H9 (cell line): ENCODE results near the gene ADTRP. TPM values are rescaled to one million over a fixed set of nuclear protein-coding genes. Genes with fewer than 3 reads are reported as not detected.
A peak's percentile ranks its signal among the peaks of the same experiment; 100 is the strongest.

Experiments
- DNase-seq: peaks from one replicate; pipeline ENCODE4 v3.0.0-alpha.2; 2017
- H2AFZ ChIP-seq: one replicate; pipeline ENCODE4 v1.6.1; 2013; ENCODE audit warnings: mild to moderate bottlenecking, low read length, control low read depth, moderate library complexity
- H2AK5ac ChIP-seq: 2 replicates; pipeline ENCODE4 v1.6.1; 2013; ENCODE audit warnings: low read length, control low read depth, mixed read lengths; ENCODE audit not compliant: insufficient read length
- H2BK120ac ChIP-seq: one replicate; pipeline ENCODE4 v1.6.1; 2013; ENCODE audit warnings: low read depth, mild to moderate bottlenecking, low read length, control low read depth, inconsistent platforms; ENCODE audit not compliant: poor library complexity, severe bottlenecking
- H2BK12ac ChIP-seq: 2 replicates; pipeline ENCODE4 v1.6.1; 2013; ENCODE audit warnings: low read length, control low read depth, mixed read lengths, low read depth; ENCODE audit not compliant: insufficient read length
- H2BK15ac ChIP-seq: 2 replicates; pipeline ENCODE4 v1.6.1; 2013; ENCODE audit warnings: low read depth, low read length, control low read depth
- H2BK20ac ChIP-seq: one replicate; pipeline ENCODE4 v1.6.1; 2013; ENCODE audit warnings: low read depth, mild to moderate bottlenecking, low read length, control low read depth, inconsistent platforms; ENCODE audit not compliant: poor library complexity, severe bottlenecking
- H2BK5ac ChIP-seq: 2 replicates; pipeline ENCODE4 v1.6.1; 2013; ENCODE audit warnings: low read length, control low read depth, mixed read lengths; ENCODE audit not compliant: insufficient read length
- H3K14ac ChIP-seq: 2 replicates; pipeline ENCODE4 v1.6.1; 2013; ENCODE audit warnings: low read length, control low read depth; ENCODE audit not compliant: insufficient read depth
- H3K18ac ChIP-seq: 2 replicates; pipeline ENCODE4 v1.6.1; 2013; ENCODE audit warnings: low read depth, mild to moderate bottlenecking, mixed read lengths, low read length, control low read depth; ENCODE audit not compliant: insufficient read length
- H3K23ac ChIP-seq: 2 replicates; pipeline ENCODE4 v1.6.1; 2013; ENCODE audit warnings: low read length, control low read depth, mixed read lengths, low read depth; ENCODE audit not compliant: insufficient read length
- H3K23me2 ChIP-seq: 2 replicates; pipeline ENCODE4 v1.6.1; 2013; ENCODE audit warnings: low read depth, mild to moderate bottlenecking, mixed read lengths, low read length, control low read depth; ENCODE audit not compliant: insufficient read length, poor library complexity, severe bottlenecking
- H3K27ac ChIP-seq: 2 replicates; pipeline ENCODE4 v1.5.1; 2013; ENCODE audit warnings: low read length, control low read depth, mixed read lengths, low read depth; ENCODE audit not compliant: insufficient read length
- H3K27me3 ChIP-seq: 2 replicates; pipeline ENCODE4 v1.6.1; 2013; ENCODE audit warnings: low read length, control low read depth, inconsistent platforms; ENCODE audit not compliant: insufficient read depth
- H3K4ac ChIP-seq: 2 replicates; pipeline ENCODE4 v1.6.1; 2013; ENCODE audit warnings: low read depth, mild to moderate bottlenecking, control low read depth, inconsistent platforms, low read length, moderate library complexity
- H3K4me1 ChIP-seq: 2 replicates; pipeline ENCODE4 v1.6.1; 2013; ENCODE audit warnings: low read length, control low read depth, inconsistent platforms; ENCODE audit not compliant: insufficient read depth
- H3K4me2 ChIP-seq: 2 replicates; pipeline ENCODE4 v1.6.1; 2013; ENCODE audit warnings: low read length, control low read depth, mixed read lengths; ENCODE audit not compliant: insufficient read length, insufficient read depth
- H3K56ac ChIP-seq: 2 replicates; pipeline ENCODE4 v1.6.1; 2013; ENCODE audit warnings: low read depth, mild to moderate bottlenecking, mixed read lengths, low read length, control low read depth; ENCODE audit not compliant: insufficient read length
- H3K79me1 ChIP-seq: 2 replicates; pipeline ENCODE4 v1.6.1; 2013; ENCODE audit warnings: low read depth, mild to moderate bottlenecking, moderate library complexity, low read length, control low read depth, inconsistent platforms; ENCODE audit not compliant: insufficient read depth, poor library complexity, severe bottlenecking
- H3K79me2 ChIP-seq: 2 replicates; pipeline ENCODE4 v1.6.1; 2013; ENCODE audit warnings: low read length, control low read depth, inconsistent platforms; ENCODE audit not compliant: insufficient read depth
- H3K9ac ChIP-seq: 2 replicates; pipeline ENCODE4 v1.6.1; 2013; ENCODE audit warnings: low read length, control low read depth, mixed read lengths; ENCODE audit not compliant: insufficient read length; ENCODE audit errors: extremely low read depth
- H3K9me3 ChIP-seq: one replicate; pipeline ENCODE4 v1.6.1; 2013; ENCODE audit warnings: low read depth, low read length, inconsistent platforms; ENCODE audit not compliant: control insufficient read depth
- H3T11ph ChIP-seq: one replicate; pipeline ENCODE4 v1.6.1; 2013; ENCODE audit warnings: mild to moderate bottlenecking, low read length, control low read depth, inconsistent platforms
- H4K20me1 ChIP-seq: one replicate; pipeline ENCODE4 v1.6.1; 2013; ENCODE audit not compliant: control insufficient read depth, insufficient read length, insufficient read depth
- H4K5ac ChIP-seq: 2 replicates; pipeline ENCODE4 v1.6.1; 2013; ENCODE audit warnings: low read depth, mild to moderate bottlenecking, mixed read lengths, low read length, control low read depth; ENCODE audit not compliant: insufficient read length
- H4K8ac ChIP-seq: replicated peaks from 2 replicates; pipeline ENCODE4 v1.6.1; 2013; ENCODE audit warnings: low read length, control low read depth, mixed read lengths, low read depth; ENCODE audit not compliant: insufficient read length
- H4K91ac ChIP-seq: 2 replicates; pipeline ENCODE4 v1.6.1; 2013; ENCODE audit warnings: low read depth, mild to moderate bottlenecking, moderate library complexity, mixed read lengths, low read length, control low read depth; ENCODE audit not compliant: insufficient read length
- H3K27ac Mint-ChIP-seq, 3 experiments: 2 replicates in 2 of 3; 3 replicates in 1 of 3; pipeline ENCODE4 v1.8.0; 2020 to 2021; ENCODE audit warnings: mixed read lengths in 3 of 3, mild to moderate bottlenecking in 1 of 3, moderate library complexity in 1 of 3
- H3K27me3 Mint-ChIP-seq: 2 replicates; pipeline ENCODE4 v1.8.0; 2021; ENCODE audit warnings: low read depth, mild to moderate bottlenecking, moderate library complexity, mixed read lengths
- H3K36me3 Mint-ChIP-seq, 3 experiments: 2 replicates in 2 of 3; 3 replicates in 1 of 3; pipeline ENCODE4 v1.8.0; 2020 to 2021; ENCODE audit warnings: low read depth in 3 of 3, mixed read lengths in 3 of 3; ENCODE audit not compliant: insufficient read depth in 1 of 3
- H3K4me1 Mint-ChIP-seq, 2 experiments: 2 replicates each; pipeline ENCODE4 v1.8.0; 2020; ENCODE audit warnings: mixed read lengths in 2 of 2
- H3K4me3 Mint-ChIP-seq, 2 experiments: 2 replicates in 1 of 2; 3 replicates in 1 of 2; pipeline ENCODE4 v1.8.0; 2020 to 2021; ENCODE audit warnings: mild to moderate bottlenecking in 2 of 2, mixed read lengths in 2 of 2, moderate library complexity in 1 of 2
- H3K9me3 Mint-ChIP-seq, 2 experiments: 2 replicates in 1 of 2; 3 replicates in 1 of 2; pipeline ENCODE4 v1.8.0; 2020; ENCODE audit warnings: mild to moderate bottlenecking in 2 of 2, mixed read lengths in 2 of 2, moderate library complexity in 1 of 2
- WGBS: extraction: QIAGEN DNeasy Blood & Tissue Kit; methylation state at CpG from one replicate; pipeline ENCODE4 v1.1.7; 2013; ENCODE audit warnings: missing lambda C conversion rate, low lambda C conversion rate, mixed read lengths; ENCODE audit not compliant: insufficient read length; ENCODE audit errors: extremely low coverage; 5-methylcytosine and 5-hydroxymethylcytosine counted together
- total RNA-seq: library from RNA; stranded (reverse); gene quantifications from 2 replicates; pipeline ENCODE4 v1.2.1, GENCODE V29; 2021
- TF ChIP-seq, protein P1 (sequence below): fragments of 200-600 bp; sonication (generic); conservative IDR thresholded peaks from 3 replicates; pipeline ENCODE4 v1.8.0; 2021; ENCODE audit warnings: antibody characterized with exemption, mild to moderate bottlenecking

ADTRP gene
- total RNA-seq, 1 experiment from 2014 or later = not detected

DNA sequence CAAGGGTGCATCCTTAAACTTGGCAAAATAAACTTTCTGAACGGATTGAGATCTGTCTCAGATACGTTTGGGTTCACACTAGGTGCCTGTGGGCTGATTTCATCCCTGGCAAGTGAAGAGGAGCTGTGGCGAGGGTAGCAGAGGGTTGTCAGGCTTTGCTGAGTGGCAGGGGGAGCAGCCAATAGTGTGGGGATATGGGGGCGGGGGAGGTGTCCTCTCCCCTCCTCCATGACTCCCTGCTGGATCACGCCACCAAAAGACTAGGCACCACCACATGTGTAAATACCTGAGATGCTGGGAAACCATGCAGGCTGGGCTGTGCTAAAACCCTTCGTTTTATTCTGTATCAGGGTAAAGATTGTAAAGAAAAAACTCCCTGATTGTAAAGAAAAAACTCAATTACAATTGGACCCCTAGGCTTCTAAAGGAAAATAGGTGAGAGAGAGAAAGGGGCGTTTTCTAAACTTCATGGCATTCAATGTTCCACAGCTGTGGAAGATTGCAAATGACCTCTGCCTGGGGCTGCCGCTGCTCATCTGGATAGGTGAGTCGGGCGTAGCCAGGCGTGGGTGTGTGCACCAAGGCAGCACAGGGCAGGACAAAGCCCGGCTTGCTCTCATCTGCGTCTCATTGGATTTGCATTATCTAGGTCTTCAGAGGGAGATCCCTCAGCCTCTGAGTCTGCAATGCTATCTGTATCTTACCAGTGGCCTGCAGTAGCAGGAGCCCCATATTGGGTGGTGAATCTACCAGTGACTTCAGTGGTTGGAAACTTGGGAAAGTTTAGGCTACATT lies 26.9 kb upstream of the ADTRP start:
- Histone ChIP-seq H2BK12ac (no peak overlapping the region), H4K8ac (no peak overlapping the region), H3K23ac (no peak overlapping the region), H3K18ac (no peak overlapping the region), H2BK5ac (no peak overlapping the region), H3K79me1 (no peaks in the 10 kb centered on the region), H3K14ac (peak overlapping the region; percentile 29; the same call in 1 of the 2 replicates), H3K4me1 (no peaks in the 10 kb centered on the region; the same call in 1 of the 2 replicates), H3K79me2 (no peaks in the 10 kb centered on the region), H4K20me1 (no peaks in the 10 kb centered on the region), H2BK15ac (no peak overlapping the region), H3K9me3 (no peaks in the 10 kb centered on the region), H3K4ac (no peak overlapping the region), H3K27ac (no peak overlapping the region), H3K56ac (no peak overlapping the region), H2AFZ (no peak overlapping the region), H4K91ac (no peak overlapping the region), H3K4me2 (no peak overlapping the region), H3K9ac (no peak overlapping the region), H3K27me3 (no peaks in the 10 kb centered on the region), H2BK120ac (no peak overlapping the region), H2BK20ac (no peak overlapping the region), H4K5ac (no peak overlapping the region), H3K23me2 (no peaks in the 10 kb centered on the region), H3T11ph (no peak overlapping the region), H2AK5ac (no peak overlapping the region)
- Mint-ChIP-seq H3K4me1 (peaks cover 35 to 38% of the 10 kb centered on the region in 2 experiments), H3K27ac (peak overlapping the region in 1 of 3 experiments; percentile 65; a peak in 2 of 7 replicates), H3K4me3 (peak overlapping the region in 1 of 2 experiments; percentile 34; a peak in 1 of 5 replicates), H3K36me3 (no peaks in the 10 kb centered on the region), H3K9me3 (no peaks in the 10 kb centered on the region), H3K27me3 (no peaks in the 10 kb centered on the region)
- TF ChIP-seq, protein P1, sequence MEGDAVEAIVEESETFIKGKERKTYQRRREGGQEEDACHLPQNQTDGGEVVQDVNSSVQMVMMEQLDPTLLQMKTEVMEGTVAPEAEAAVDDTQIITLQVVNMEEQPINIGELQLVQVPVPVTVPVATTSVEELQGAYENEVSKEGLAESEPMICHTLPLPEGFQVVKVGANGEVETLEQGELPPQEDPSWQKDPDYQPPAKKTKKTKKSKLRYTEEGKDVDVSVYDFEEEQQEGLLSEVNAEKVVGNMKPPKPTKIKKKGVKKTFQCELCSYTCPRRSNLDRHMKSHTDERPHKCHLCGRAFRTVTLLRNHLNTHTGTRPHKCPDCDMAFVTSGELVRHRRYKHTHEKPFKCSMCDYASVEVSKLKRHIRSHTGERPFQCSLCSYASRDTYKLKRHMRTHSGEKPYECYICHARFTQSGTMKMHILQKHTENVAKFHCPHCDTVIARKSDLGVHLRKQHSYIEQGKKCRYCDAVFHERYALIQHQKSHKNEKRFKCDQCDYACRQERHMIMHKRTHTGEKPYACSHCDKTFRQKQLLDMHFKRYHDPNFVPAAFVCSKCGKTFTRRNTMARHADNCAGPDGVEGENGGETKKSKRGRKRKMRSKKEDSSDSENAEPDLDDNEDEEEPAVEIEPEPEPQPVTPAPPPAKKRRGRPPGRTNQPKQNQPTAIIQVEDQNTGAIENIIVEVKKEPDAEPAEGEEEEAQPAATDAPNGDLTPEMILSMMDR = no peak
- no CpG with 5 or more reads among the region's 13 CpGs for WGBS
- peak; percentile 83 for DNase-seq
